MM.1S (cell line): ENCODE data around the gene LRMDA.

Experiments used
- DNase-seq: peaks from one replicate; pipeline ENCODE4 v3.0.0-alpha.2; 2015
- H2AFZ ChIP-seq: fragments of 300-600 bp; sonication (generic); 2 replicates; pipeline ENCODE4 v1.6.0; 2016; ENCODE audit warnings: antibody characterized with exemption, low read length
- H3F3A ChIP-seq: fragments of 300-600 bp; sonication (generic); 2 replicates; pipeline ENCODE4 v1.6.1; 2016; ENCODE audit warnings: mild to moderate bottlenecking, antibody characterized with exemption, low read length, moderate library complexity, mixed read lengths; ENCODE audit not compliant: insufficient read depth
- H3K27ac ChIP-seq: fragments of 300-600 bp; sonication (generic); 2 replicates; pipeline ENCODE4 v1.5.1; 2016; ENCODE audit warnings: mild to moderate bottlenecking, low read length
- H3K27me3 ChIP-seq: fragments of 300-600 bp; sonication (generic); replicated peaks from 2 replicates; pipeline ENCODE4 v1.6.0; 2016; ENCODE audit warnings: low read length; ENCODE audit not compliant: insufficient read depth
- H3K36me3 ChIP-seq: fragments of 300-600 bp; sonication (generic); replicated peaks from 2 replicates; pipeline ENCODE4 v1.6.1; 2016; ENCODE audit warnings: mild to moderate bottlenecking, low read length, mixed read lengths; ENCODE audit not compliant: insufficient read depth
- H3K4me1 ChIP-seq: fragments of 300-600 bp; sonication (generic); 2 replicates; pipeline ENCODE4 v1.6.1; 2016; ENCODE audit warnings: low read length, mixed read lengths
- H3K4me2 ChIP-seq: fragments of 300-600 bp; sonication (generic); 2 replicates; pipeline ENCODE4 v1.6.0; 2016; ENCODE audit warnings: low read depth, low read length
- H3K4me3 ChIP-seq: fragments of 300-600 bp; sonication (generic); 2 replicates; pipeline ENCODE4 v1.5.1; 2016; ENCODE audit warnings: low read length, mixed read lengths
- H3K79me2 ChIP-seq: fragments of 300-600 bp; sonication (generic); 2 replicates; pipeline ENCODE4 v1.6.1; 2016; ENCODE audit warnings: mixed run types, low read length, mixed read lengths
- H3K9ac ChIP-seq: fragments of 300-600 bp; sonication (generic); 2 replicates; pipeline ENCODE4 v1.6.1; 2016; ENCODE audit warnings: low read length, mixed read lengths
- H3K9me2 ChIP-seq: fragments of 300-600 bp; sonication (generic); replicated peaks from 2 replicates; pipeline ENCODE4 v1.6.1; 2016; ENCODE audit warnings: mild to moderate bottlenecking, low read length, mixed read lengths; ENCODE audit not compliant: insufficient read depth
- H3K9me3 ChIP-seq: fragments of 300-600 bp; sonication (generic); replicated peaks from 2 replicates; pipeline ENCODE4 v1.6.1; 2016; ENCODE audit warnings: mild to moderate bottlenecking, low read length, mixed read lengths; ENCODE audit not compliant: insufficient read depth
- H4K20me1 ChIP-seq: fragments of 300-600 bp; sonication (generic); 2 replicates; pipeline ENCODE4 v1.6.1; 2016; ENCODE audit warnings: mild to moderate bottlenecking, low read length, moderate library complexity, mixed read lengths; ENCODE audit not compliant: insufficient read depth
- CTCF ChIP-seq: fragments of 300-600 bp; sonication (generic); IDR thresholded peaks from 2 replicates; pipeline ENCODE4 v1.5.1; 2016; ENCODE audit warnings: antibody characterized with exemption, low read length, mixed read lengths
- EZH2 ChIP-seq: fragments of 300-600 bp; sonication (generic); optimal IDR thresholded peaks from 2 replicates; pipeline ENCODE3; 2017; ENCODE audit warnings: low read depth, mild to moderate bottlenecking, antibody characterized with exemption, low read length, mixed read lengths
- EZH2phosphoT487 ChIP-seq: fragments of 300-600 bp; sonication (generic); IDR thresholded peaks from 2 replicates; pipeline ENCODE4 v1.6.1; 2018; ENCODE audit warnings: antibody characterized with exemption, low read length

LRMDA gene

DNA sequence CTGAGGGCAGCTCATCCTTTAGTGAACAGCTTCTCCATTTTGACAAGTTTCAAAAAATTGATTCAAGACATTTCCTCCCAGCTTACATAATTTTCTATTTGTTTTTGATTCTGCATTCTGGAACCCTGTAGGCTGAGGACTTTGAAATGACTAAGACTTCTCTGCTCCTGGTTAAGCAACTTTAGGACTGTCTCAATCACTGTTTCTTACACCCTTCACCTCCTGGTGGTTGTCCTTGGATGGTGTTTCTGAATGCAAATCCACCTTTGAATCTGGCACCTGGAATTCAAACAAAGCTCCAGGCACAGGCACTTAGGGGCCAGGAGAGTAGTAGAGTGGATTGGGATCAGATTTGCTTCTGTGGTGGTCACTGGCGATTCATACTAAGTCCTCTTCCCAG, 595.5 kb downstream of the LRMDA start:
- no peaks in the 10 kb centered on the region for H4K20me1 ChIP-seq
- H3K27ac ChIP-seq, result no peak overlapping the region
- no peaks in the 10 kb centered on the region for H3K9me3 ChIP-seq
- H3K9ac ChIP-seq, result no peak overlapping the region
- no peaks in the 10 kb centered on the region for H3F3A ChIP-seq
- no peaks in the 10 kb centered on the region for H3K36me3 ChIP-seq
- H3K4me3 ChIP-seq, result no peak overlapping the region
- H3K9me2 ChIP-seq, result no peaks in the 10 kb centered on the region
- TF ChIP-seq CTCF (no peak), EZH2 (no peak), EZH2phosphoT487 (no peak)
- H3K79me2 ChIP-seq, result no peaks in the 10 kb centered on the region
- no peaks in the 10 kb centered on the region for H3K27me3 ChIP-seq
- no peaks in the 10 kb centered on the region for H3K4me1 ChIP-seq
- DNase-seq, result no peak
- H2AFZ ChIP-seq, result no peak overlapping the region
- H3K4me2 ChIP-seq, result no peak overlapping the region

- Histone ChIP-seq H3F3A (no peaks in the 10 kb centered on the region), H3K4me2 (no peak overlapping the region), H3K27ac (no peak overlapping the region), H3K4me3 (no peak overlapping the region), H3K9me3 (no peaks in the 10 kb centered on the region), H4K20me1 (no peaks in the 10 kb centered on the region), H3K4me1 (no peaks in the 10 kb centered on the region), H3K9me2 (no peaks in the 10 kb centered on the region), H3K27me3 (no peaks in the 10 kb centered on the region), H3K79me2 (no peaks in the 10 kb centered on the region), H3K9ac (no peak overlapping the region), H2AFZ (no peak overlapping the region), H3K36me3 (no peaks in the 10 kb centered on the region)
- DNase-seq, result no peak
- TF ChIP-seq EZH2 (no peak), EZH2phosphoT487 (no peak), CTCF (no peak)
These were observed 598.4 kb downstream of the LRMDA start for GRCh38 chr10:76029782-76030181.

DNA sequence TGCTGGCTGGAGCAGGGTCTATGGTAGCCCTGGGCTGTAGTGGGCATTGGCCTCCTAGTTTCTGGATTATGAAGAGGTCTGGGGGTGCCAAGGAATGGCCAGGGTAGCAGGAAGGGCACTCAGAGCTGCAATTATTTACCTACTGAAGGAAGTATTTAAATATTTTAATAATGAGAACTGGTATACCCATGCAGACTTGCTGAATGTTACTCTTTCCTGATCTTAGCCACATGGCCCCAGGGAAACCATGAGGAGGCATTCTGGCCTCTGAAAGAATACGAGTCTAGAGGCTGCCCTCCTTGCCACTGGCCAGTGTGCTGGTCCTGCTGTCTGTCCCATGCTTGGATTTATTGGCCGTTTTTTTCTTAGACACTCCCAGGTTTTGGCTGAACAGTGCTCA, 599.7 kb downstream of the LRMDA start:
- Histone ChIP-seq H4K20me1 (no peaks in the 10 kb centered on the region), H3K79me2 (no peaks in the 10 kb centered on the region), H3K36me3 (no peaks in the 10 kb centered on the region), H3K4me2 (no peak overlapping the region), H3K4me3 (no peak overlapping the region), H2AFZ (no peak overlapping the region), H3F3A (no peaks in the 10 kb centered on the region), H3K27me3 (no peaks in the 10 kb centered on the region), H3K9ac (no peak overlapping the region), H3K9me3 (no peaks in the 10 kb centered on the region), H3K27ac (no peak overlapping the region), H3K9me2 (no peaks in the 10 kb centered on the region), H3K4me1 (no peaks in the 10 kb centered on the region)
- TF ChIP-seq EZH2, result no peak
- no peak for TF ChIP-seq EZH2phosphoT487
- TF ChIP-seq CTCF, result no peak
- no peak for DNase-seq
